Measurements from ENCODE around the gene PRKAB1.

Gene PRKAB1

GRCh38 chr12:119672194-119672593, 4.3 kb downstream of the PRKAB1 start:
- Histone ChIP-seq H3K4me3 (replicated peaks; ENCODE audit: low read depth, low read length) (no peak overlapping the region), H3K27me3 (replicated peaks; ENCODE audit: control insufficient read depth, insufficient read depth, low read length) (no peaks in the 10 kb centered on the region), H3K36me3 (ENCODE audit: control insufficient read depth, insufficient read depth, low read length) (peaks cover 28% of the 10 kb centered on the region)
- no peak for DNase-seq (ENCODE audit: extremely low read depth, insufficient read length)
- TF ChIP-seq CTCF (IDR thresholded peaks at IDR 0.05; ENCODE audit: insufficient read depth, low read length, poor library complexity, severe bottlenecking) = no peak

- H3K4me3 ChIP-seq (replicated peaks; ENCODE audit: low read depth, low read length) = no peak overlapping the region
- no peaks in the 10 kb centered on the region for H3K27me3 ChIP-seq (replicated peaks; ENCODE audit: control insufficient read depth, insufficient read depth, low read length)
- DNase-seq (ENCODE audit: extremely low read depth, insufficient read length) = no peak
- TF ChIP-seq CTCF (IDR thresholded peaks at IDR 0.05; ENCODE audit: insufficient read depth, low read length, poor library complexity, severe bottlenecking) = no peak
- peaks cover 37% of the 10 kb centered on the region for H3K36me3 ChIP-seq (ENCODE audit: control insufficient read depth, insufficient read depth, low read length)
These were observed 5.7 kb downstream of the PRKAB1 start for GRCh38 chr12:119673634-119674033.

GRCh38 chr12:119674560-119674959, 6.6 kb downstream of the PRKAB1 start:
- no peak for TF ChIP-seq CTCF (IDR thresholded peaks at IDR 0.05; ENCODE audit: insufficient read depth, low read length, poor library complexity, severe bottlenecking)
- no peak overlapping the region for H3K4me3 ChIP-seq (replicated peaks; ENCODE audit: low read depth, low read length)
- H3K27me3 ChIP-seq (replicated peaks; ENCODE audit: control insufficient read depth, insufficient read depth, low read length) = no peaks in the 10 kb centered on the region
- no peak for DNase-seq (ENCODE audit: extremely low read depth, insufficient read length)
- H3K36me3 ChIP-seq (ENCODE audit: control insufficient read depth, insufficient read depth, low read length) = peaks cover 42% of the 10 kb centered on the region

GRCh38 chr12:119676022-119676421, 8.1 kb downstream of the PRKAB1 start:
- H3K36me3 ChIP-seq (ENCODE audit: control insufficient read depth, insufficient read depth, low read length) = peaks cover 55% of the 10 kb centered on the region
- no peak overlapping the region for H3K4me3 ChIP-seq (replicated peaks; ENCODE audit: low read depth, low read length)

GRCh38 chr12:119676573-119676972, 8.6 kb downstream of the PRKAB1 start:
- Histone ChIP-seq H3K4me3 (replicated peaks; ENCODE audit: low read depth, low read length) (no peak overlapping the region), H3K27me3 (replicated peaks; ENCODE audit: control insufficient read depth, insufficient read depth, low read length) (no peaks in the 10 kb centered on the region), H3K36me3 (ENCODE audit: control insufficient read depth, insufficient read depth, low read length) (peaks cover 59% of the 10 kb centered on the region)
- no peak for DNase-seq (ENCODE audit: extremely low read depth, insufficient read length)
- no peak for TF ChIP-seq CTCF (IDR thresholded peaks at IDR 0.05; ENCODE audit: insufficient read depth, low read length, poor library complexity, severe bottlenecking)

More at GRCh38 chr12:119676022-119676421, 8.1 kb downstream of the PRKAB1 start:
- DNase-seq (ENCODE audit: extremely low read depth, insufficient read length) = no peak
- no peak for TF ChIP-seq CTCF (IDR thresholded peaks at IDR 0.05; ENCODE audit: insufficient read depth, low read length, poor library complexity, severe bottlenecking)
- H3K27me3 ChIP-seq (replicated peaks; ENCODE audit: control insufficient read depth, insufficient read depth, low read length) = no peaks in the 10 kb centered on the region

- Histone ChIP-seq H3K4me3 (replicated peaks; ENCODE audit: low read depth, low read length) (no peak overlapping the region), H3K36me3 (ENCODE audit: control insufficient read depth, insufficient read depth, low read length) (peaks cover 58% of the 10 kb centered on the region), H3K27me3 (replicated peaks; ENCODE audit: control insufficient read depth, insufficient read depth, low read length) (no peaks in the 10 kb centered on the region)
- TF ChIP-seq CTCF (IDR thresholded peaks at IDR 0.05; ENCODE audit: insufficient read depth, low read length, poor library complexity, severe bottlenecking) = no peak
- DNase-seq (ENCODE audit: extremely low read depth, insufficient read length) = no peak
These were observed 10.5 kb downstream of the PRKAB1 start for GRCh38 chr12:119678459-119678858.
